HG03064 (cell line): ENCODE data around the gene CACHD1.
"Not testable (repeated sequence)": the region's sequence is repeated elsewhere in the genome, so short reads cannot be mapped to it uniquely, and the experiment has no call there.

ENCODE experiments used
- ATAC-seq: cut with Tn5 transposase; IDR thresholded peaks from one replicate; pipeline ENCODE4 v1.9.1; 2021; ENCODE audit warnings: low read depth; ENCODE audit not compliant: unreplicated experiment

Gene CACHD1

DNA sequence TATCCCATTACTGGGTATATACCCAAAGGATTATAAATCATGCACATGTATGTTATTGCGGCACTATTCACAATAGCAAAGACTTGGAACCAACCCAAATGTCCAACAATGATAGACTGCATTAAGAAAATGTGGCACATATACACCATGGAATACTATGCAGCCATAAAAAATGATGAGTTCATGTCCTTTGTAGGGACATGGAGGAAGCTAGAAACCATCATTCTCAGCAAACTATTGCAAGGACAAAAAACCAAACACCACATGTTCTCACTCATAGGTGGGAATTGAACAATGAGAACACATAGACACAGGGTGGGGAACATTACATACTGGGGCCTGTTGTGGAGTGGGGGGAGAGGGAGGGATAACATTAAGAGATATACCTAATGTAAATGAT is 270.8 kb downstream of the CACHD1 start:
- ATAC-seq, result not testable (repeated sequence)
